HG03039 (cell line): Measurements from ENCODE around the gene ZBTB2.

ENCODE experiments used
- ATAC-seq: cut with Tn5 transposase; IDR thresholded peaks from one replicate; pipeline ENCODE4 v1.9.1; 2021; ENCODE audit warnings: mild to moderate bottlenecking, moderate library complexity; ENCODE audit not compliant: unreplicated experiment

Gene ZBTB2

GRCh38 chr6:151391471-151392413, at the start of gene ZBTB2:
Gene ZBTB2, minus strand, starts transcription at chr6:151391559. Its CDS starts 17,922 bp downstream, at chr6:151373637.
- peak; percentile 6 for ATAC-seq

DNA sequence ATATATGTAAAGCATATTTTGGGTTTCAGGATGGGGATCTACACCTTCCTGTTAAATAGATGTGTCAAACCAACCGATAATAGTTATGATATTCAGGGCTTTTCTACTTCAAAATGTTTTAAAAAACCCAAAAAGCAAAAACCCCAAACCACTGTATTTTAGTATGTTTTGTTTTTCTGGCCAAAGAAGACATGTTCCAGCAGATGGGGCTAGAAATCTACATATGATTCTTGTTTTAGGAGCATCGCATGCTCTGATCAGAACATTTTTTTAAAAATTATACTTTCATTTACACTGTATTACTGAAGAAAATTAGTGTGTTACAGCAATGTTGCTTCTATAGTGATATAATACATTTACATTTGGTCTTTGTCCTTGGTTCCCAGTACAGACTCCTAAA, 49.6 kb upstream of the ZBTB2 start:
- peak; percentile 39 for ATAC-seq

- peak; percentile 37 for ATAC-seq
These were observed 49.1 kb upstream of the ZBTB2 start for GRCh38 chr6:151440498-151440897.

DNA sequence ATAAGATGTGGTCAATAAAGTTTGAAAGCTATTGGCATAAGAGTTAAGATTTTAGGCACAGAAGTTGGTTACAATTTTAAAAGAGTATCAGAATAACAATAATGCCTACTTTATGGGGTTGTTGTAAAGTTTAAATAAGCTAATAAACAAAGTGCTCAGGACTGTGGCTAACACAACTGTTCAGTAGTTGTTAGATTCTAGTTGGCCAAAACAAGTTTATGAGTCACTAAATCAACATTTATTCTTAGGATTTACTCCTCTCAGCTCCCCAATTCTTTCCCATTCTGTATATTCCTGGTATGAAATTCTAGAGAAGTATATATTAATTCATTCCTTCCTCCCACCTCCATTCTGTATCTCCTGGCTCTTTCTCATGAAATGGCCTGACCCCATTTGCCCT, 46.0 kb upstream of the ZBTB2 start:
- ATAC-seq: no peak

- ATAC-seq: no peak
These were observed 45.4 kb upstream of the ZBTB2 start for GRCh38 chr6:151436802-151437201.

GRCh38 chr6:151436300-151436699, 44.9 kb upstream of the ZBTB2 start:
- ATAC-seq: no peak

GRCh38 chr6:151434369-151434768, 43.0 kb upstream of the ZBTB2 start:
- no peak for ATAC-seq

DNA sequence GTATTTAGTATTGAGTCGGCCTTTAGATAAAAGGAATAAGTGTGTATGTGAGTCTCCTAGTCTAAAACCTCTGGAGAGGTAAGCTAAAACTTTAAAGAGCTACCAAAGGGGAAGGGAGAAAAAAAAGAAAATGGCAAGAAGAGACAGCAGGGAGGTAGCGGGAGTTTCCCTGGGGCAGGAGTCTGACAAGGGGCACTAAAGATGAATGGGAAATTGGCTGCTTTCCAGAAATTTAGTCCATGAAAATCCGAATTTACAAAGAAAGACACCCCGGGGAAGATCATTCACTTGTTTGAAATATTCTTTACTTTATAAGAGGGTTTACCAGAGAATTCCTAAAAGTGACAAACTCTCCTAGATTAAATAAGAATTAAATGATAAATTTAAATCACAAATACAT, 41.3 kb upstream of the ZBTB2 start:
- ATAC-seq: no peak

- ATAC-seq: no peak
These were observed 40.0 kb upstream of the ZBTB2 start for GRCh38 chr6:151431337-151431736.

DNA sequence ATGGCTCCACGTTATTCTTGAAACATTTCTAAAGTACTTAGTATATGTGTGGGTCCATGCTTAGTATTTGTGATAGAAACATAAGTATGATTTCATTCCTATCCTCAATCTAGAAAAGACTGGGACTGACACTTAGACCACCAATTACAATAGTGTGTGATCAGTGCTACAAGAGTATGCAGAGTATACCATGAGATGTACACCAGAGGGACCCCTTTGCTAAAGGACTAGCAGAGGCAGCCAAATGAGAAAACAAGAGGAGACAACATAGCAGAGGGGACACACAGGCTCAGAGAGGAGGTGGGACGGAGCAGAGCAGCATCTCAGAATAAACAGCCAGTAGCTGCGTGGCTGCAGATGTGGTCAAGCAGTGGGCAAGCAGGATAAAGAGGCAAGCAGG, 39.5 kb upstream of the ZBTB2 start:
- no peak for ATAC-seq

GRCh38 chr6:151428093-151428735, 36.9 kb upstream of the ZBTB2 start:
- ATAC-seq: no peak

GRCh38 chr6:151425561-151425960, 34.2 kb upstream of the ZBTB2 start:
- ATAC-seq: no peak

DNA sequence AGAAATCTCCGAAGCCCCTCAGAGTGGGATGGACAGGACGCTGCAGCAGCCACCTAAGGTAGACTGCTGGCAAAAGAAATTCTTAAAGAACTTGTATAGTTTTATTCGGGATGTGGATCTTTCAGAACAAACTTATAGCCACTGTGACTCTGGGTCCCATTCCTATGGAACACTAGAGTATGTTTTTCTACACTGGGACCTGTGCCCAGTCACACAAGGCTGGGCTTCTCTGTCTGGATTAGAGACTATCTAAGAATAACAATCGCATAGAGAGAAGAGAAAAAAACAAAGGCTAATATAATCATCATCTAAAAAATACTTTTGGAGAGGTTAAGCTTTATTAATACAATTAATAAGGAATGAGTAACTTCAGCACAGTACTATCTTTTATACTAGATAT, 31.6 kb upstream of the ZBTB2 start:
- no peak for ATAC-seq

DNA sequence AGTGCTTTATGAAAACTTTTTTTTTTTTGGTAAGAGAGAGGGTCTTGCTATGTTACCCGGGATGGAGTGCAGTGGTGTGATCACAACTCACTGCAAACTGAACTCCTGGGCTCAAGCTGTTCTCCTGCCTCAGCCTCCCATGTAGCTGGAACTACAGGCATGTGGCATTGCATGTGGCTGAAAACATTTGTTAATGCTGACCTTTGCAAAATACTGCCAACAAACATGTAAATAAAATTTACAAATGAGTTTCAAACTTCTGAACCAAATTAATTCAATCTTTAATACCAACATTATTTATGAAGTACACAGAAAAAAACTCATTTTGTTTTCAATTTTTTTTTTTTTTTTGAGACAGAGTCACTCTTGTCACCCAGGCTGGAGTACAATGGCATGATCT, 26.1 kb upstream of the ZBTB2 start:
- no peak for ATAC-seq

- no peak for ATAC-seq
These were observed 23.4 kb upstream of the ZBTB2 start for GRCh38 chr6:151414641-151415260.

GRCh38 chr6:151413372-151414145, 22.2 kb upstream of the ZBTB2 start:
- ATAC-seq: no peak

DNA sequence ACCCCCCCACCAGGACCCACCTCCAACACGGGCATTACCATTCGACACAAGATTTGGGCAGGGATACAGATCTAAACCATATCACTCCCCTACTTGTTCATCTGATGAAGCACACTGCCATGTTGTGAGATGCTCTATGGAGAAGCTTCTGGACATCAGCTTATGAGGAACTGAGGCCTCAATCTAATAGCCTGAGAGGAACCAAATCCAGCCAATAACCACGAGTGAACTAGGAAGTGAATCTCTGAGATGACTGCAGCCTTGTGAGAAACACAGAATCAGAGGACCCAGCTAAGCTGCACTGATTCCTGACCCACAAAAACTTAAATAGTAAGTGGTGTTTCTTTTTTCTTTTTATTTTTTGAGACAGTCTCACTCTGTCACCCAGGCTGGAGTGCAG, 21.6 kb upstream of the ZBTB2 start:
- ATAC-seq: no peak

DNA sequence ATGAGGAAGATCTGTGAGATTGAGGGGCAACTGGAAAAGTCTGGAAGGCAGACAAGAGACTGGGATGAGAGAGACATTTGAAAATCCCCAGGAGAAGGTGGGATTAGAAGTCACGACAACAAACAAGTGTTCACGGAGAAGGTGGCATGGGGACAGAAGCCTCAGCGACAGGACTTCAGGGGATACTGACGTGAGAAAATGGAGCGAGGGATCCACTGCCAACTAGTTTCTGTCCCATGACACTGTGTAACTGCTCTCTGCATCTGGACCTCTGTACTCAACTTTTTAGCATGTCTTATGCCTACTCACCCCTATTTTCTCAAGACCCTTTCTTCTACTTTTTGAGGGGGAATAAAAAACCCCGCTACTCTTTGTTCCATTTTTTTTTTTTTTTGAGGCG, 18.3 kb upstream of the ZBTB2 start:
- no peak for ATAC-seq

DNA sequence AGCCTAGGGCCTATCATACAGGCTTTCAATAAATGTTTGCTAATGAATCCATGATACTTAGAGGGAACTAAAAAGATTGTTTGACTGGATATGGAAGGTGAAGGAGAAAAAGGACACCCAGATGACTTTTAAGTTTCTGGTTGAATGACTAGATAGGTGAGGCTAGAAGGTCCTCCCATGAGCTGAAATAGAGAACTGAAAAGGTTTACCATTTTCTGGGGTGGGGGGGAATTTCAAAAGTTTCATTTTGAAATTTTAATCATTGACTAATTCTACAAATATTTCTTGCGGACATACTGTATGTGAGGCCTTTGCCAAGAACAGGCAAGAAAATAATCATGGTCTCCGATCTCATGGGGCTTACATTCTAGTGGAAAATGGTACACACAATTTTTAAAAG, 17.9 kb upstream of the ZBTB2 start:
- no peak for ATAC-seq

GRCh38 chr6:151408858-151409257, 17.5 kb upstream of the ZBTB2 start:
- ATAC-seq: no peak

GRCh38 chr6:151403919-151404308, 12.6 kb upstream of the ZBTB2 start:
- ATAC-seq: no peak
